Kidney (tissue), 14 donors: ENCODE data around the gene MPC2. TPM values are rescaled to one million over a fixed set of nuclear protein-coding genes. Genes with fewer than 3 reads are reported as not detected.

Source experiments
- DNase-seq, 5 donors: peaks; one replicate each; pipeline ENCODE4 v3.0.0-alpha.2; 2013 to 2020
- FAIRE-seq: peaks from 2 replicates; lab custom pipeline; 2012; peaks lifted over from hg19 to GRCh38; lab: Jason Lieb, UNC
- H3K27ac ChIP-seq, 2 donors: one replicate each; pipeline ENCODE4 v1.7.0; 2013; ENCODE audit warnings: low read depth in 2 of 2, low read length in 2 of 2, inconsistent platforms in 1 of 2
- H3K27me3 ChIP-seq: one replicate; pipeline ENCODE4 v1.7.1; 2013; ENCODE audit warnings: low read length, inconsistent platforms; ENCODE audit not compliant: control insufficient read depth, insufficient read depth
- H3K36me3 ChIP-seq, 3 donors: one replicate each; pipeline versions ENCODE4 v1.7.0 to v1.7.1; 2013; ENCODE audit warnings: low read length in 3 of 3, control low read depth in 1 of 3, inconsistent platforms in 1 of 3; ENCODE audit not compliant: insufficient read depth in 3 of 3, control insufficient read depth in 2 of 3
- H3K4me1 ChIP-seq, 3 donors: one replicate each; pipeline versions ENCODE4 v1.7.0 to v1.7.1; 2013; ENCODE audit warnings: low read length in 3 of 3, inconsistent platforms in 1 of 3, low read depth in 1 of 3; ENCODE audit not compliant: control insufficient read depth in 2 of 3, insufficient read depth in 2 of 3
- H3K4me3 ChIP-seq, 3 donors: one replicate each; pipeline versions ENCODE4 v1.7.0 to v1.8.1; 2013; ENCODE audit warnings: low read length in 3 of 3, control low read depth in 1 of 3, inconsistent platforms in 1 of 3
- H3K9ac ChIP-seq, 3 donors: one replicate each; pipeline versions ENCODE4 v1.7.0 to v1.7.1; 2013; ENCODE audit warnings: low read length in 3 of 3, control low read depth in 1 of 3, inconsistent platforms in 1 of 3
- H3K9me3 ChIP-seq, 3 donors: one replicate each; pipeline versions ENCODE4 v1.7.0 to v1.7.1; 2013; ENCODE audit warnings: low read length in 3 of 3, control low read depth in 1 of 3, inconsistent platforms in 1 of 3; ENCODE audit not compliant: control insufficient read depth in 2 of 3, insufficient read depth in 1 of 3
- CTCF ChIP-seq: IDR thresholded peaks from 3 replicates; pipeline ENCODE4 v1.5.1; 2012; ENCODE audit warnings: mild to moderate bottlenecking, moderate library complexity, borderline replicate concordance; ENCODE audit not compliant: insufficient read depth; ENCODE audit errors: extremely low read depth
- intact Hi-C: fragments of 100-400 bp; cut with DNase I; formaldehyde crosslinking; loops from one replicate; pipeline ENCODE4 v1.11.1; 2022
- polyA plus RNA-seq: library from polyadenylated mRNA; stranded (reverse); fragments of 350-450 nt; fragmentation: Illumina TruSeq; extraction: RNeasy Lipid Tissue Mini Kit (QIAGEN cat#74804); gene quantifications from one replicate; pipeline ENCODE4 v1.2.3, GENCODE V29; 2014; ENCODE audit warnings: low read depth, low replicate concordance; ENCODE audit not compliant: insufficient read depth
- total RNA-seq: library from RNA; stranded (reverse); fragmentation: NEBNext Ultra II Directional; extraction: Animal tissue kit (Norgen Biotek cat#: 25700); gene quantifications from one replicate; pipeline ENCODE4 v1.2.1, GENCODE V29; 2021
- donor health status: control.
- donor health status: control.
- donor health status: control.
- donor health status: control.
- donor health status: control.
- donor health status: DM: yes; HTN: yes; CAD: no.
- donor health status: Normal renal cell carcinoma (clear cell type).

The MPC2 gene
- total and polyA plus RNA-seq, 2 donors from 2014 or later, result 127 to 445 TPM

- intact Hi-C loops, result no loop called here
- Histone ChIP-seq H3K27ac (no peak overlapping the region), H3K36me3 (peaks cover 0 to 5% (median 0%) of the 10 kb centered on the region in 3 donors), H3K9me3 (no peaks in the 10 kb centered on the region), H3K9ac (no peak overlapping the region), H3K27me3 (no peaks in the 10 kb centered on the region), H3K4me1 (no peaks in the 10 kb centered on the region), H3K4me3 (no peak overlapping the region)
- DNase-seq (no peak), FAIRE-seq (no peak)
- TF ChIP-seq CTCF, result no peak
These were observed 27.8 kb upstream of the MPC2 start for GRCh38 chr1:167964646-167965045.

GRCh38 chr1:167957710-167958109 is 20.8 kb upstream of the MPC2 start:
- Histone ChIP-seq H3K9me3 (no peaks in the 10 kb centered on the region), H3K4me1 (no peaks in the 10 kb centered on the region), H3K27me3 (no peaks in the 10 kb centered on the region), H3K4me3 (no peak overlapping the region), H3K9ac (no peak overlapping the region), H3K27ac (no peak overlapping the region), H3K36me3 (peaks cover 0 to 9% (median 8%) of the 10 kb centered on the region in 3 donors)
- intact Hi-C loops, result no loop called here
- DNase-seq (no peak), FAIRE-seq (no peak)
- no peak for TF ChIP-seq CTCF

GRCh38 chr1:167955915-167956314 is 19.0 kb upstream of the MPC2 start:
- no peak for DNase-seq
- Histone ChIP-seq H3K4me3 (no peak overlapping the region), H3K27me3 (no peaks in the 10 kb centered on the region), H3K4me1 (no peaks in the 10 kb centered on the region), H3K9ac (no peak overlapping the region), H3K9me3 (no peaks in the 10 kb centered on the region), H3K36me3 (peaks cover 2 to 12% (median 8%) of the 10 kb centered on the region in 3 donors), H3K27ac (no peak overlapping the region)
- intact Hi-C loops, result no loop called here
- TF ChIP-seq CTCF, result no peak
- no peak for FAIRE-seq

- H3K9ac ChIP-seq, result no peak overlapping the region
- H3K4me3 ChIP-seq, result no peak overlapping the region
- no peak overlapping the region for H3K27ac ChIP-seq
- no peaks in the 10 kb centered on the region for H3K27me3 ChIP-seq
- FAIRE-seq (no peak), DNase-seq (no peak)
- no peaks in the 10 kb centered on the region for H3K9me3 ChIP-seq
- intact Hi-C loops, result no loop called here
- TF ChIP-seq CTCF, result no peak
- peaks cover 0 to 6% (median 0%) of the 10 kb centered on the region in 3 donors for H3K4me1 ChIP-seq
- H3K36me3 ChIP-seq, result peaks cover 2 to 12% (median 8%) of the 10 kb centered on the region in 3 donors
These were observed 13.7 kb upstream of the MPC2 start for GRCh38 chr1:167950569-167950968.
